ENCODE results near the gene GHDC. TPM values are rescaled to one million over a fixed set of nuclear protein-coding genes. Genes with fewer than 3 reads are reported as not detected.

Gene GHDC
- total and polyA plus RNA-seq, 2 of the 8 experiments (the other 6 are each of a cell fraction or from before 2014, with no cell fraction given), result 7.4 to 8.1 TPM

GRCh38 chr17:42179911-42180410, 14.3 kb downstream of the GHDC start:
- H2AK5ac ChIP-seq (ENCODE audit: low read depth, low read length), result no peak overlapping the region
- H4K8ac ChIP-seq (ENCODE audit: extremely low read depth, insufficient read depth, low read length), result no peak overlapping the region
- no peaks in the 10 kb centered on the region for H3K79me1 ChIP-seq (ENCODE audit: low read depth, low read length)
- no peak overlapping the region for H2AFZ ChIP-seq (ENCODE audit: low read length)
- H4K20me1 ChIP-seq (replicated peaks in 1 of 2; ENCODE audit: control insufficient read depth in 1 of 2, insufficient read depth in 2 of 2, low read length in 2 of 2), result peaks cover 0 to 1% of the 10 kb centered on the region in 2 experiments
- H3K4ac ChIP-seq (replicated peaks; ENCODE audit: insufficient read length, low read depth, low read length), result no peak overlapping the region
- ChIA-PET CTCF (ENCODE audit: partially characterized antibody) (interaction anchor here (1.0 to 4.9 kb wide), 15 partner anchors 11 to 151 kb away, joined by 3 to 34 read pairs (median 4); partner anchors contain the start of genes HSPB9 and KAT2A), POLR2A (ENCODE audit: partially characterized antibody) (interaction anchor here (0.7 to 1.7 kb wide), 6 partner anchors 8 to 261 kb away, joined by 3 to 8 read pairs (median 3); partner anchors contain the start of genes ACLY and GHDC)
- H3K27ac ChIP-seq (ENCODE audit: low read depth, low read length), result no peak overlapping the region
- H3K36me3 ChIP-seq (ENCODE audit: control insufficient read depth in 2 of 4, insufficient read depth in 4 of 4, low read length in 3 of 4), result no peaks in the 10 kb centered on the region
- H2BK12ac ChIP-seq (ENCODE audit: low read depth, low read length), result no peak overlapping the region
- peaks cover 0 to 17% (median 12%) of the 10 kb centered on the region in 4 experiments; a peak in 5 of 7 replicates for H3K4me1 ChIP-seq (replicated peaks in 1 of 4; ENCODE audit: control insufficient read depth in 3 of 4, insufficient read depth in 4 of 4, low read length in 3 of 4)
- peaks cover 13% of the 10 kb centered on the region; the same call in 1 of the 2 replicates for H3K23me2 ChIP-seq (ENCODE audit: low read depth, low read length)
- no peak overlapping the region for H3K9ac ChIP-seq (replicated peaks in 1 of 4; ENCODE audit: extremely low read depth in 1 of 4, low read depth in 3 of 4, low read length in 3 of 4)
- peak in 1 of 2 experiments; percentile 89 for DNase-seq (ENCODE audit: low read depth in 1 of 2, low spot score in 2 of 2)
- H3K23ac ChIP-seq (ENCODE audit: insufficient read length), result no peak overlapping the region
- no peak overlapping the region for H3K18ac ChIP-seq (ENCODE audit: extremely low read depth, low read length)
- H2BK20ac ChIP-seq (ENCODE audit: low read length), result no peak overlapping the region
- no peaks in the 10 kb centered on the region for H3K9me3 ChIP-seq (ENCODE audit: insufficient read depth in 2 of 2, low read depth in 1 of 2, low read length in 1 of 2)
- H3K4me3 ChIP-seq (ENCODE audit: extremely low read depth in 1 of 4, insufficient read depth in 2 of 4, low read depth in 3 of 4, low read length in 4 of 4), result peak overlapping the region; percentile 40 to 73 (median 51); a peak in 7 of 8 replicates
- no peak overlapping the region for H4K91ac ChIP-seq (replicated peaks; ENCODE audit: insufficient read length, low read length)
- 16% methylated on average over 14 of the region's 20 CpGs; no CpG with 5 or more reads in 1 of the 2 experiments for WGBS, 2 experiments (ENCODE audit: extremely low coverage in 1 of 2, insufficient coverage in 1 of 2, insufficient read length in 1 of 2, insufficient replicate concordance in 2 of 2, low coverage in 1 of 2, low lambda C conversion rate in 2 of 2, missing lambda C conversion rate in 1 of 2)
- no peak for FAIRE-seq
- H3K4me2 ChIP-seq (ENCODE audit: insufficient read depth in 1 of 2, low read depth in 2 of 2, low read length in 2 of 2), result peak overlapping the region; percentile 92 to 96
- no peak overlapping the region for H3K56ac ChIP-seq (replicated peaks; ENCODE audit: insufficient read length, low read depth, low read length)
- peaks cover 7 to 48% (median 34%) of the 10 kb centered on the region in 4 experiments for H3K27me3 ChIP-seq (replicated peaks in 1 of 4; ENCODE audit: control insufficient read depth in 3 of 4, extremely low read depth in 1 of 4, insufficient read depth in 3 of 4, low read length in 3 of 4)
- H2BK15ac ChIP-seq (ENCODE audit: low read length), result no peak overlapping the region
- no peak overlapping the region for H2BK120ac ChIP-seq (replicated peaks; ENCODE audit: low read depth, low read length)
- H4K5ac ChIP-seq (ENCODE audit: insufficient read length, low read depth, low read length), result no peak overlapping the region
- no peak overlapping the region for H2BK5ac ChIP-seq (ENCODE audit: low read depth, low read length)
- H3K14ac ChIP-seq (ENCODE audit: insufficient read length), result no peak overlapping the region
- no peaks in the 10 kb centered on the region for H3K79me2 ChIP-seq (ENCODE audit: control insufficient read depth in 1 of 2, insufficient read depth in 2 of 2, low read length in 2 of 2)
- TF ChIP-seq HDAC2 (IDR thresholded peaks at IDR 0.05; ENCODE audit: borderline replicate concordance in 1 of 2, low read depth in 2 of 2, low read length in 2 of 2) (0 out of 4 replicates have a peak, but pooled peaks of 1 of the 2 experiments have one; percentile 69), JUND (IDR thresholded peaks at IDR 0.05; ENCODE audit: low read length) (no peak), TEAD4 (IDR thresholded peaks at IDR 0.05; ENCODE audit: low read depth, low read length) (peak; percentile 55; the same call in 1 of the 2 replicates), SAP30 (IDR thresholded peaks at IDR 0.05; ENCODE audit: insufficient read depth, insufficient replicate concordance, low read length) (peak; percentile 60), CBX5 (IDR thresholded peaks at IDR 0.05; ENCODE audit: low read depth, low read length) (no peak), EGR1 (IDR thresholded peaks at IDR 0.05; ENCODE audit: borderline replicate concordance, low read depth, low read length) (peak; percentile 87; the same call in 1 of the 2 replicates), SUZ12 (IDR thresholded peaks at IDR 0.05; ENCODE audit: low read length) (peak; percentile 41; the same call in 1 of the 2 replicates), CEBPB (IDR thresholded peaks at IDR 0.05; ENCODE audit: low read depth, low read length) (no peak), KDM1A (IDR thresholded peaks at IDR 0.05; ENCODE audit: borderline replicate concordance, low read length) (0 out of 2 replicates have a peak, but pooled peaks have one; percentile 4), CREB1 (IDR thresholded peaks at IDR 0.05) (peak; percentile 55; the same call in 1 of the 2 replicates), MAFK (IDR thresholded peaks at IDR 0.05; ENCODE audit: low read depth, low read length) (no peak), POLR2AphosphoS5 (IDR thresholded peaks at IDR 0.05; ENCODE audit: low read depth, low read length) (no peak), SIN3A (conservative IDR thresholded peaks at IDR 0.05 in 1 of 2, IDR thresholded peaks at IDR 0.05 in 1 of 2; ENCODE audit: low read depth in 1 of 2, low read length in 2 of 2) (peak; percentile 96 to 98)
